B cell (primary cell): ENCODE measurements around the gene NANOS2.

Experiments
- EZH2 ChIP-seq: IDR thresholded peaks from 2 replicates; pipeline ENCODE4 v1.6.1; 2012; ENCODE audit warnings: borderline replicate concordance, low read depth, mild to moderate bottlenecking, moderate library complexity, low read length; ENCODE audit not compliant: insufficient read depth, poor library complexity, severe bottlenecking
- TF ChIP-seq, protein P1 (sequence below): fragments of 200-600 bp; IDR thresholded peaks from one replicate; pipeline ENCODE4 v1.8.0; 2022; ENCODE audit warnings: antibody characterized with exemption, mild to moderate bottlenecking

DNA sequence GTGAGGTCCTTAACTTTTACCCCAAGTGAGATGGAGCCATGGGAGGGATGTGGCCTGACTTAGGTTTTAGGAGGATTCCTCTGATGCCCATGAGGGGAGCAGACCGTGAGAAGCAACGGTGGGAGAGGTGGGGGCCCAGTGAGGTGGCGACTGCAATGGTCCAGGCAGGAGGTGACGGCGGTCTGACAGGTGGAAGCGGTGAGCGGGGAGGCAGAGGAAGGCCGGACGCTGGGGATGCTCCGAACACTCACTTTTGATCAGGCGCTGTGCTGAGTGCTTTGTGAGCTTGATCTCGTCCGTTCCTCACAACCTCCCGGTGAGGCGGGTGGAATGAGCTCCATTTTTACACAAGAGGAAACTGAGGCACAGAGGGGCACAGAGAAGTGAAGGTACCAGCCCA lies 47.4 kb upstream of the NANOS2 start:
- TF ChIP-seq, protein P1, sequence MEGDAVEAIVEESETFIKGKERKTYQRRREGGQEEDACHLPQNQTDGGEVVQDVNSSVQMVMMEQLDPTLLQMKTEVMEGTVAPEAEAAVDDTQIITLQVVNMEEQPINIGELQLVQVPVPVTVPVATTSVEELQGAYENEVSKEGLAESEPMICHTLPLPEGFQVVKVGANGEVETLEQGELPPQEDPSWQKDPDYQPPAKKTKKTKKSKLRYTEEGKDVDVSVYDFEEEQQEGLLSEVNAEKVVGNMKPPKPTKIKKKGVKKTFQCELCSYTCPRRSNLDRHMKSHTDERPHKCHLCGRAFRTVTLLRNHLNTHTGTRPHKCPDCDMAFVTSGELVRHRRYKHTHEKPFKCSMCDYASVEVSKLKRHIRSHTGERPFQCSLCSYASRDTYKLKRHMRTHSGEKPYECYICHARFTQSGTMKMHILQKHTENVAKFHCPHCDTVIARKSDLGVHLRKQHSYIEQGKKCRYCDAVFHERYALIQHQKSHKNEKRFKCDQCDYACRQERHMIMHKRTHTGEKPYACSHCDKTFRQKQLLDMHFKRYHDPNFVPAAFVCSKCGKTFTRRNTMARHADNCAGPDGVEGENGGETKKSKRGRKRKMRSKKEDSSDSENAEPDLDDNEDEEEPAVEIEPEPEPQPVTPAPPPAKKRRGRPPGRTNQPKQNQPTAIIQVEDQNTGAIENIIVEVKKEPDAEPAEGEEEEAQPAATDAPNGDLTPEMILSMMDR = no peak
- TF ChIP-seq EZH2 = no peak
